ENCODE results near the gene GLRA3. TPM values are rescaled to one million over a fixed set of nuclear protein-coding genes. Genes with fewer than 3 reads are reported as not detected.

The GLRA3 gene
- total RNA-seq, 3 donors from 2014 or later, result 0.09 TPM; not detected in 2

- no peak overlapping the region for H3K4me3 ChIP-seq
- peaks cover 5% of the 10 kb centered on the region for H3K9me3 ChIP-seq
- ATAC-seq, result no peak
- TF ChIP-seq, protein P1, sequence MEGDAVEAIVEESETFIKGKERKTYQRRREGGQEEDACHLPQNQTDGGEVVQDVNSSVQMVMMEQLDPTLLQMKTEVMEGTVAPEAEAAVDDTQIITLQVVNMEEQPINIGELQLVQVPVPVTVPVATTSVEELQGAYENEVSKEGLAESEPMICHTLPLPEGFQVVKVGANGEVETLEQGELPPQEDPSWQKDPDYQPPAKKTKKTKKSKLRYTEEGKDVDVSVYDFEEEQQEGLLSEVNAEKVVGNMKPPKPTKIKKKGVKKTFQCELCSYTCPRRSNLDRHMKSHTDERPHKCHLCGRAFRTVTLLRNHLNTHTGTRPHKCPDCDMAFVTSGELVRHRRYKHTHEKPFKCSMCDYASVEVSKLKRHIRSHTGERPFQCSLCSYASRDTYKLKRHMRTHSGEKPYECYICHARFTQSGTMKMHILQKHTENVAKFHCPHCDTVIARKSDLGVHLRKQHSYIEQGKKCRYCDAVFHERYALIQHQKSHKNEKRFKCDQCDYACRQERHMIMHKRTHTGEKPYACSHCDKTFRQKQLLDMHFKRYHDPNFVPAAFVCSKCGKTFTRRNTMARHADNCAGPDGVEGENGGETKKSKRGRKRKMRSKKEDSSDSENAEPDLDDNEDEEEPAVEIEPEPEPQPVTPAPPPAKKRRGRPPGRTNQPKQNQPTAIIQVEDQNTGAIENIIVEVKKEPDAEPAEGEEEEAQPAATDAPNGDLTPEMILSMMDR (IDR thresholded peaks at IDR 0.05), result no peak
- intact Hi-C loops (cut with DNase I, micrococcal nuclease), result no loop called here
- DNase-seq, result no peak
- H3K4me1 ChIP-seq (ENCODE audit: low read depth), result no peaks in the 10 kb centered on the region
- H3K36me3 ChIP-seq (ENCODE audit: low read depth), result no peaks in the 10 kb centered on the region
Measured at GRCh38 chr4:174856926-174857800, 28.1 kb upstream of the GLRA3 start.

DNA sequence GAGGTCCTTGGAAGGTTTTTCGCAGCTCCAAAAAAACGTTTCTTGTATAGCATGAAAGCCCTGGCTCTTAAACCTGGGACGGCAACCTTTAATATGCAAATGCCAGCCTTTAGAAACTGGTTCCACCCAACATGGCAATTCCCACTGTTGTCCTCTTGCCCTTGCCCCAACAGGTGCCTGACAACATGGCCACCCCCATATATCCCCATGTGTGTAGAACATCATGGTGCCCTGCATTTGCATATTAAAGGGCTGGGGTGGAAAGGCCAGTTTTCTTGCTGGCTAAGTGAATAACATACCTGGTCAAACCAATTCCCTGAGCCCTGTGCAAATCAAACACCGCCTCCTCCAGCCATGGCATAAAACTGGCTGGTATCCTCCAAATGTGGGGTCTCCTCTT lies 26.0 kb upstream of the GLRA3 start:
- Histone ChIP-seq H3K4me1 (ENCODE audit: low read depth) (no peaks in the 10 kb centered on the region), H3K36me3 (ENCODE audit: low read depth) (no peaks in the 10 kb centered on the region), H3K4me3 (no peak overlapping the region), H3K9me3 (peaks cover 5% of the 10 kb centered on the region)
- DNase-seq, result no peak
- intact Hi-C loops (cut with DNase I, micrococcal nuclease), result no loop called here
- no peak for ATAC-seq
- TF ChIP-seq, protein P1 (IDR thresholded peaks at IDR 0.05), result no peak

DNA sequence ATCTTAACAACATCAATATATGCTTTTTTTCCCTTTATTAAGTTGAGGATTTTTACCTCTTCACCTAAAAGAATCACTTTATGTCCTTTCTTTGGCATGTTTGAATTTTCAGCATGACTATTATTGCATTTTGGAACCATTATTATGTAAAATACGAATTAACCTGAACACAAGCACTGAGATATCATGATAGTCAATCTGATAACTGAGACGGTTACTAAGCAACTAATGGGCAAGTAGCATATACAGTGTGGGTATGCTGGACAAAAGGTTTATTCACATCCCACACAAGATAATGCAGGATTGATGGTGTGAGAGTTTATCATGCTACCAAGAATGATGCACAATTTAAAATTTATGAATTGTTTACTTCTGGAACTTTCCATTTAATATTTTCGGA lies 24.6 kb upstream of the GLRA3 start:
- no peak for ATAC-seq
- H3K36me3 ChIP-seq (ENCODE audit: low read depth), result no peaks in the 10 kb centered on the region
- H3K9me3 ChIP-seq, result peaks cover 5% of the 10 kb centered on the region
- TF ChIP-seq, protein P1 (IDR thresholded peaks at IDR 0.05), result no peak
- no peak for DNase-seq
- no peak overlapping the region for H3K4me3 ChIP-seq
- intact Hi-C loops (cut with DNase I, micrococcal nuclease), result no loop called here
- no peaks in the 10 kb centered on the region for H3K4me1 ChIP-seq (ENCODE audit: low read depth)

GRCh38 chr4:174848596-174848995 lies 19.5 kb upstream of the GLRA3 start:
- TF ChIP-seq, protein P1 (IDR thresholded peaks at IDR 0.05), result no peak
- no peak overlapping the region for H3K4me3 ChIP-seq
- H3K9me3 ChIP-seq, result peaks cover 18% of the 10 kb centered on the region
- H3K4me1 ChIP-seq (ENCODE audit: low read depth), result no peaks in the 10 kb centered on the region
- intact Hi-C loops (cut with DNase I, micrococcal nuclease), result no loop called here
- no peak for DNase-seq
- ATAC-seq, result no peak
- H3K36me3 ChIP-seq (ENCODE audit: low read depth), result no peaks in the 10 kb centered on the region

- DNase-seq (no peak), ATAC-seq (no peak)
- Histone ChIP-seq H3K4me1 (ENCODE audit: low read depth) (no peaks in the 10 kb centered on the region), H3K9me3 (peaks cover 15% of the 10 kb centered on the region), H3K36me3 (ENCODE audit: low read depth) (no peaks in the 10 kb centered on the region), H3K4me3 (no peak overlapping the region)
- intact Hi-C loops (cut with DNase I, micrococcal nuclease), result no loop called here
- TF ChIP-seq, protein P1 (IDR thresholded peaks at IDR 0.05), result no peak
Measured at GRCh38 chr4:174847801-174848427, 18.9 kb upstream of the GLRA3 start.

Measured in mucosa of descending colon (tissue), 3 donors.